Mesenchymal stem cell (in vitro differentiated cells and primary cell): ENCODE measurements around the gene DHH.
"Not testable (repeated sequence)": the region's sequence is repeated elsewhere in the genome, so short reads cannot be mapped to it uniquely, and the experiment has no call there.

Source experiments
- DNase-seq: peaks from one replicate; pipeline ENCODE4 v3.0.0-alpha.2; 2013
- H2AFZ ChIP-seq: one replicate; pipeline ENCODE4 v1.6.1; 2013; ENCODE audit warnings: low read depth, mild to moderate bottlenecking, control low read depth, inconsistent platforms, low read length, moderate library complexity
- H2AK5ac ChIP-seq: 2 replicates; pipeline ENCODE4 v1.6.1; 2013; ENCODE audit warnings: low read length, moderate library complexity, mild to moderate bottlenecking, inconsistent platforms; ENCODE audit not compliant: severe bottlenecking
- H2BK120ac ChIP-seq: one replicate; pipeline ENCODE4 v1.6.1; 2013; ENCODE audit warnings: low read depth, mild to moderate bottlenecking, inconsistent platforms, low read length, moderate library complexity
- H2BK12ac ChIP-seq, 2 experiments: one replicate each; pipeline ENCODE4 v1.6.1; 2013; ENCODE audit warnings: inconsistent platforms in 2 of 2, low read length in 2 of 2, mild to moderate bottlenecking in 2 of 2, moderate library complexity in 2 of 2, control low read depth in 1 of 2
- H2BK15ac ChIP-seq: one replicate; pipeline ENCODE4 v1.6.1; 2013; ENCODE audit warnings: mild to moderate bottlenecking, low read depth, inconsistent platforms; ENCODE audit not compliant: poor library complexity, severe bottlenecking
- H2BK5ac ChIP-seq: 2 replicates; pipeline ENCODE4 v1.6.1; 2013; ENCODE audit warnings: low read depth, mild to moderate bottlenecking, low read length, control low read depth, inconsistent platforms; ENCODE audit not compliant: poor library complexity, severe bottlenecking
- H3K14ac ChIP-seq, 2 experiments: one replicate each; pipeline ENCODE4 v1.6.1; 2013; ENCODE audit warnings: inconsistent platforms in 2 of 2, low read length in 2 of 2, control low read depth in 1 of 2, mild to moderate bottlenecking in 1 of 2, moderate library complexity in 1 of 2
- H3K18ac ChIP-seq, 2 experiments: one replicate each; pipeline ENCODE4 v1.6.1; 2013; ENCODE audit warnings: inconsistent platforms in 2 of 2, low read length in 2 of 2, control low read depth in 1 of 2, low read depth in 1 of 2, mild to moderate bottlenecking in 1 of 2
- H3K23ac ChIP-seq, 2 experiments: one replicate each; pipeline ENCODE4 v1.6.1; 2013; ENCODE audit warnings: inconsistent platforms in 2 of 2, low read length in 2 of 2, mild to moderate bottlenecking in 2 of 2, moderate library complexity in 2 of 2, control low read depth in 1 of 2
- H3K27ac ChIP-seq: 2 replicates; pipeline ENCODE4 v1.5.1; 2013; ENCODE audit warnings: mild to moderate bottlenecking, moderate library complexity, low read length, control low read depth, inconsistent platforms; ENCODE audit not compliant: poor library complexity, severe bottlenecking
- H3K27me3 ChIP-seq, 2 experiments: 2 replicates each; pipeline versions ENCODE4 v1.6.1 to v1.7.0; 2013; ENCODE audit warnings: low read length in 2 of 2, mild to moderate bottlenecking in 2 of 2, moderate library complexity in 2 of 2, control low read depth in 1 of 2, inconsistent platforms in 1 of 2; ENCODE audit not compliant: control insufficient read depth in 1 of 2, insufficient read depth in 1 of 2
- H3K36me3 ChIP-seq, 2 experiments: 2 replicates each; pipeline versions ENCODE4 v1.6.1 to v1.7.0; 2013; ENCODE audit warnings: low read length in 2 of 2, control low read depth in 1 of 2, inconsistent platforms in 1 of 2, low read depth in 1 of 2, mild to moderate bottlenecking in 1 of 2; ENCODE audit not compliant: insufficient read depth in 2 of 2, control insufficient read depth in 1 of 2
- H3K4ac ChIP-seq, 2 experiments: one replicate each; pipeline ENCODE4 v1.6.1; 2013; ENCODE audit warnings: inconsistent platforms in 2 of 2, low read length in 2 of 2, mild to moderate bottlenecking in 2 of 2, moderate library complexity in 2 of 2, control low read depth in 1 of 2, low read depth in 1 of 2
- H3K4me1 ChIP-seq: 2 replicates; pipeline ENCODE4 v1.6.1; 2013; ENCODE audit warnings: low read depth, low read length, control low read depth; ENCODE audit not compliant: control insufficient read depth, insufficient read depth
- H3K4me2 ChIP-seq: 2 replicates; pipeline ENCODE4 v1.6.1; 2013; ENCODE audit warnings: low read length, mild to moderate bottlenecking, inconsistent platforms; ENCODE audit not compliant: poor library complexity, severe bottlenecking
- H3K4me3 ChIP-seq, 2 experiments: 2 replicates each; pipeline versions ENCODE4 v1.5.1 to v1.7.0; 2013; ENCODE audit warnings: low read length in 2 of 2, mild to moderate bottlenecking in 2 of 2, control low read depth in 1 of 2, low read depth in 1 of 2; ENCODE audit not compliant: insufficient read depth in 1 of 2
- H3K79me1 ChIP-seq: replicated peaks from 2 replicates; pipeline ENCODE4 v1.6.1; 2013; ENCODE audit warnings: mild to moderate bottlenecking, control low read depth, low read length, inconsistent platforms; ENCODE audit not compliant: poor library complexity, severe bottlenecking
- H3K9ac ChIP-seq: 2 replicates; pipeline ENCODE4 v1.7.0; 2013; ENCODE audit warnings: mild to moderate bottlenecking, low read length, moderate library complexity
- H3K9me3 ChIP-seq: 2 replicates; pipeline ENCODE4 v1.7.0; 2013; ENCODE audit warnings: mild to moderate bottlenecking, low read length; ENCODE audit not compliant: control insufficient read depth
- H4K8ac ChIP-seq: one replicate; pipeline ENCODE4 v1.6.1; 2013; ENCODE audit warnings: inconsistent platforms, mild to moderate bottlenecking, low read length, moderate library complexity
- H4K91ac ChIP-seq: one replicate; pipeline ENCODE4 v1.6.1; 2013; ENCODE audit warnings: mild to moderate bottlenecking, low read length, inconsistent platforms
- WGBS: methylation state at CpG from one replicate; pipeline ENCODE4 v1.1.7; 2013; ENCODE audit warnings: mixed read lengths; 5-methylcytosine and 5-hydroxymethylcytosine counted together

The DHH gene

DNA sequence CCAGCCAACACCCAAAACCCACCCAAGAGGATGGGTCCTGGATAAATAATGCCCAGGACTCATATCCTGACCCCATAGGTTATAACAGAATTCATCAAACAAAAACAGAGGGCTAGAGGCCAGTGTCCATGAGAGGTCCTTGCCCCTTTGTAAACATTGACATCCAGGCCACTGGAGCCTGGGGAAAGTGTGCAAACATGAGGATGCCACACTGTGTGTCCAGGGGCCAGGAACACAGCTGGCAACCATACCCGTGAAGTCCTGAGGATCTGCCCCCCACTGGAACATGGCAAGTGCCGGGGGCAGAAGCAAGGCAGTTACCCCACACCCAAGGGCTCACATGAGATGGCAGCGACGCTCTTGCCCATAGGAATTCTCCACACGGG, 29.8 kb downstream of the DHH start:
- H2BK5ac ChIP-seq: no peak overlapping the region
- H4K91ac ChIP-seq: no peak overlapping the region
- H2AFZ ChIP-seq: no peak overlapping the region
- H3K23ac ChIP-seq: no peak overlapping the region
- no peak overlapping the region for H3K4me3 ChIP-seq
- no peak overlapping the region for H3K9ac ChIP-seq
- no peak overlapping the region for H2BK15ac ChIP-seq
- peaks cover 7% of the 10 kb centered on the region for H3K79me1 ChIP-seq
- WGBS: 93% methylated on average over 5 of the region's 5 CpGs
- no peak for DNase-seq
- H2BK120ac ChIP-seq: no peak overlapping the region
- peaks cover 8% of the 10 kb centered on the region for H3K4me1 ChIP-seq
- H4K8ac ChIP-seq: no peak overlapping the region
- H3K27me3 ChIP-seq: no peaks in the 10 kb centered on the region
- H3K4ac ChIP-seq: peak overlapping the region in 1 of 2 experiments; percentile 12
- H3K9me3 ChIP-seq: no peaks in the 10 kb centered on the region
- peak overlapping the region in 1 of 2 experiments; percentile 35 for H2BK12ac ChIP-seq
- H3K18ac ChIP-seq: no peak overlapping the region
- H2AK5ac ChIP-seq: no peak overlapping the region
- no peak overlapping the region for H3K27ac ChIP-seq
- no peak overlapping the region for H3K4me2 ChIP-seq
- H3K36me3 ChIP-seq: no peaks in the 10 kb centered on the region
- no peak overlapping the region for H3K14ac ChIP-seq

DNA sequence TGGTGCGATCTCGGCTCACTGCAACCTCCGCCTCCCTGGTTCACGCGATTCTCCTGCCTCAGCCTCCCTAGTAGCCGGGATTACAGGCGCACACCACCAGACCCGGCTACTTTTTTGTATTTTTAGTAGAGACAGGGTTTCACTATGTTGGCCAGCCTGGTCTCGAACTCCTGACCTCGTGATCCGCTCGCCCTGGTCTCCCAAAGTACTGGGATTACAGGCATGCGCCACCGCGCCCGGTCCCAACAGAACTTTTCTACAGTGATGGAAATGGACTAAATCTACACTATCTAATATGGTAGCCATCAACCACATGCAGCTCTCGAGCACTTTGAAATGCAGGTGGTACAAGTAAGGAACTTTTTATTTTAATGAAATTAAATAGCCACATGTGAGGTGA, 32.7 kb downstream of the DHH start:
- H2BK12ac ChIP-seq, H3K27ac ChIP-seq, H3K4me2 ChIP-seq, H3K27me3 ChIP-seq, H2BK5ac ChIP-seq, H4K8ac ChIP-seq, H2AK5ac ChIP-seq, DNase-seq, H3K23ac ChIP-seq, H3K4me3 ChIP-seq, H3K18ac ChIP-seq, H2BK15ac ChIP-seq, H3K36me3 ChIP-seq, H3K79me1 ChIP-seq, H2BK120ac ChIP-seq, H3K9me3 ChIP-seq, H3K4me1 ChIP-seq, H3K14ac ChIP-seq, H4K91ac ChIP-seq, H3K4ac ChIP-seq, H2AFZ ChIP-seq: not testable (repeated sequence)
- H3K9ac ChIP-seq: peak overlapping the region; percentile 97
- WGBS: 97% methylated on average over 13 of the region's 17 CpGs

DNA sequence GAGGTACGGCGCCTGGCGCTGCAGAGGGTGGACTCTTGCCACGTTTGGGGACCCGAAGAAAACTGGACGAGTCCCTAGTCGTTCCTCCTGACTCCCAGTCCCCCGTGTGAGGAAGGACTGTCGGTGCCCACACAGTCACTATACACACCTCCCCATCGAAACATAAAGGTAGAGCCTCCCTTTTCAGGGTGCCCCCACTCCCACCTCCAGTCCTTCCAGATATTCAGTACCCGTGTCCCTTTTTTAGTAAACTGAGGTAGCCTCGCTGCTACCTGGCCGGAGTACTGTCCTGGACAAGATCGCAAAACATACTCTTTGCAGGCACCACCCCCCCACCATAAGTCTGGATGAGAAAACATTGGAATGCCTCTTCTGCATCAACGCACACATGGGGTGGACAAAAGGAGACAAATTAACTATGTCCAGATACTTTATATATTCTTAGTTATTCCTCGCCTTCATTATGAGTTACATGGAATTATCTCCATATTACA, 33.4 kb downstream of the DHH start:
- peak overlapping the region; percentile 93 for H3K4me2 ChIP-seq
- peak overlapping the region in 1 of 2 experiments; percentile 63 for H3K4ac ChIP-seq
- peak overlapping the region in 1 of 2 experiments; percentile 98 for H3K18ac ChIP-seq
- H4K8ac ChIP-seq: peak overlapping the region; percentile 85
- no peak for DNase-seq
- peak overlapping the region; percentile 73 for H3K27ac ChIP-seq
- H3K9me3 ChIP-seq: no peaks in the 10 kb centered on the region
- no peak overlapping the region for H2BK5ac ChIP-seq
- peak overlapping the region; percentile 97 for H3K9ac ChIP-seq
- peaks cover 7% of the 10 kb centered on the region for H3K79me1 ChIP-seq
- no peaks in the 10 kb centered on the region for H3K36me3 ChIP-seq
- peak overlapping the region; percentile 97 for H2AFZ ChIP-seq
- no peaks in the 10 kb centered on the region for H3K27me3 ChIP-seq
- H2BK15ac ChIP-seq: no peak overlapping the region
- WGBS: 3% methylated on average over 13 of the region's 16 CpGs
- H2BK12ac ChIP-seq: no peak overlapping the region
- H3K4me1 ChIP-seq: peaks cover 9% of the 10 kb centered on the region
- no peak overlapping the region for H4K91ac ChIP-seq
- no peak overlapping the region for H2BK120ac ChIP-seq
- H2AK5ac ChIP-seq: no peak overlapping the region
- H3K4me3 ChIP-seq: peak overlapping the region; percentile 94 to 96
- peak overlapping the region in 1 of 2 experiments; percentile 83 for H3K14ac ChIP-seq
- H3K23ac ChIP-seq: no peak overlapping the region

DNA sequence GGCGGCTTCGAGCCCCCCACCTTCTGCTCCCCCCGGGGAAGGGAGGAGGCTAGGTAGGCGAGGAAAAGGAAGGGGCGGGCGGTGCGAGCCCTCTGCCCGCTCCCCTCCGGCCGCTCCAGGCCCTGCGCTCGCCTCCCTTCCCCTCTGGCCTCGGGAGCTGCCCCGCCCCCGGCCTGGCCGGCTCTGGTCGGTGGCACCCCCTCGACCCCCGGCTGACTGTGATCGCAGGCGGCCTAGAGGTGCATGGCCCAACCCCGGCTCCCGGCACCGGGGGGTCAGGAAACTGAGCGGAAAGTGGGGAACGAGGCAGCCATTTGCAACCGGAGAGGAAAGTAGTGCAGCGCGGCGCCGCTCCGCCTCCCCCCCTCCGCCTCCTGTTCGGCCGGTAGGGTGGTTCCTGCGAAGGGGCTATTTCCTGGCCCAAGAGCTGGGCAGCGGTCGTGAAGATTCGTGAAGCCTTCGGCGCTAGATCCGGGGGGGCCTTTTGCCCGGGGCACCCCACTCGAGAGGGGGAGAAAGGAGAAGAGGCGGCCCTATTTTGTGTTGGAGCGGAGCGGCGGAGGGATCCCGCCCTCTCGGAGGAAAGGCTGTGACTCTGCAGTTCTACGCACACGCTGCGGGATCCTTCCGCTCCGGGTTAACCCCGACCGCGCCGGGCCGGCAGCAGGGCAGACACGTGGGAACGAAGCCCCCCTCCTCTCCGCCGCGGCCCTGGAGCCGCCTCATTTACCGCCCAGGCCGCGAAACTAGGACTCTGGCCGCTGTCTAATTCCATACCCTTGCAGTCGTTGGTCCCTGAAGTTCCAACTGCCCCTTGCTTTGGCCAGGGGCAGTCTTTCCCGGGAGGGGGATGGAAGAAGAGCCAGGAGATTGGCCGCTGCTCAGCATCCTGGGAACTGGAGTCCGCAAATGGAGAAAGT, 34.1 kb downstream of the DHH start, which contains the start of gene KMT2D:
Gene KMT2D, minus strand, starts transcription at position 558 of the 920 bp plus-strand sequence. CDS start 5,470 bp downstream, outside the sequence.
- Histone ChIP-seq H3K36me3 (no peaks in the 10 kb centered on the region), H3K27ac (peak within 1 kb of the TSS; percentile 99), H2BK12ac (peak within 1 kb of the TSS; percentile 75 to 91), H2AFZ (peak within 1 kb of the TSS; percentile 97), H3K4ac (peak within 1 kb of the TSS; percentile 90 to 99), H3K14ac (peak within 1 kb of the TSS; percentile 89 to 97), H3K4me1 (peaks cover 13% of the 10 kb centered on the region), H4K8ac (peak within 1 kb of the TSS; percentile 96), H3K27me3 (no peaks in the 10 kb centered on the region), H3K9me3 (no peaks in the 10 kb centered on the region), H3K23ac (peak within 1 kb of the TSS in 1 of 2 experiments; percentile 94), H3K4me3 (peak within 1 kb of the TSS; percentile 94 to 96), H3K18ac (peak within 1 kb of the TSS; percentile 98 to 99), H3K79me1 (peaks cover 7% of the 10 kb centered on the region), H2BK5ac (peak within 1 kb of the TSS; percentile 100), H4K91ac (peak within 1 kb of the TSS; percentile 94), H3K4me2 (peak within 1 kb of the TSS; percentile 93), H3K9ac (peak within 1 kb of the TSS; percentile 97), H2AK5ac (peak within 1 kb of the TSS; percentile 74), H2BK120ac (peak within 1 kb of the TSS; percentile 83), H2BK15ac (peak within 1 kb of the TSS; percentile 97)
- DNase-seq: peak; percentile 98
- WGBS: under 1% methylated on average over 71 of the region's 74 CpGs
